Colonic mucosa (tissue), 4 donors: ENCODE measurements around the gene DNAH9. TPM values are rescaled to one million over a fixed set of nuclear protein-coding genes. Genes with fewer than 3 reads are reported as not detected.

Experiments used
- DNase-seq: peaks from one replicate; pipeline ENCODE4 v3.0.0-alpha.2; 2020
- H3K27ac ChIP-seq: fragments of 200-600 bp; one replicate; pipeline ENCODE4 v1.8.0; 2021
- H3K27me3 ChIP-seq: fragments of 200-600 bp; one replicate; pipeline ENCODE4 v1.8.0; 2021
- H3K36me3 ChIP-seq: fragments of 200-600 bp; one replicate; pipeline ENCODE4 v1.8.0; 2021
- H3K4me1 ChIP-seq: fragments of 200-600 bp; one replicate; pipeline ENCODE4 v1.8.0; 2021; ENCODE audit warnings: mild to moderate bottlenecking
- H3K4me3 ChIP-seq: fragments of 200-600 bp; one replicate; pipeline ENCODE4 v1.8.0; 2021
- H3K9ac ChIP-seq, 2 donors: one replicate each; pipeline ENCODE4 v1.7.0; 2013; ENCODE audit warnings: control low read depth in 2 of 2, low read depth in 2 of 2, low read length in 2 of 2
- H3K9me3 ChIP-seq: fragments of 200-600 bp; one replicate; pipeline ENCODE4 v1.8.0; 2021
- CTCF ChIP-seq: fragments of 200-600 bp; IDR thresholded peaks from one replicate; pipeline ENCODE4 v1.8.0; 2022; ENCODE audit warnings: antibody characterized with exemption, mild to moderate bottlenecking
- intact Hi-C: fragments of 100-400 bp; cut with DNase I; formaldehyde crosslinking; loops from one replicate; pipeline ENCODE4 v1.14.1; 2022
- total RNA-seq, 2 donors: library from RNA; stranded (reverse); fragmentation: NEBNext Ultra II Directional in 1 of 2; extraction: Animal tissue kit (Norgen Biotek cat#: 25700) in 1 of 2; gene quantifications; one replicate each; pipeline ENCODE4 v1.2.1, GENCODE V29; 2021
- donor health status: healthy.
- donor health status: DM: no; HTN: no; CAD: no.
- donor health status: DM: no; HTN: no; CAD: no.

DNAH9 gene
- total RNA-seq, 2 donors from 2014 or later, result 0.40 to 0.69 TPM

DNA sequence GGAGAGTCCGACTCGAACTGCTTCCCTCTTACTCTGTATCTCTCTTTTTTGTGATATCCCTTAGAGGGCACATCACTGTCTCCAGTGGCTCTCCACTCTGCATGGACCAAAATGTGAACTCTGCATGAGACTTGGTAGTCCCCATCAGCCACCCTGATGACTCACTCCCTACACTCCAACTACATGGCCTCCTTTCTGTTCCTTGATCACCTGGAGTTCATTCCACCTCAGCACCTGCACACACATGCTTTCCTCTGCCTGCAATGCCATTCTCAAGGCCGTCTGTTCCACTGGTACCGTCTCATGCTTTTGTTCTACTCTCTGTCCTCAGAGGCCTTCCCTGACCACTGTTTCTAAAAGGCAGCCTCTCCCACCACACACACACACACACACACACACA is 109.3 kb downstream of the DNAH9 start:
- Histone ChIP-seq H3K27ac (no peak overlapping the region), H3K36me3 (no peaks in the 10 kb centered on the region), H3K4me1 (no peaks in the 10 kb centered on the region), H3K4me3 (no peak overlapping the region), H3K27me3 (no peaks in the 10 kb centered on the region), H3K9ac (no peak overlapping the region), H3K9me3 (no peaks in the 10 kb centered on the region)
- DNase-seq, result no peak
- TF ChIP-seq CTCF, result no peak
- intact Hi-C loops, result no loop called here

DNA sequence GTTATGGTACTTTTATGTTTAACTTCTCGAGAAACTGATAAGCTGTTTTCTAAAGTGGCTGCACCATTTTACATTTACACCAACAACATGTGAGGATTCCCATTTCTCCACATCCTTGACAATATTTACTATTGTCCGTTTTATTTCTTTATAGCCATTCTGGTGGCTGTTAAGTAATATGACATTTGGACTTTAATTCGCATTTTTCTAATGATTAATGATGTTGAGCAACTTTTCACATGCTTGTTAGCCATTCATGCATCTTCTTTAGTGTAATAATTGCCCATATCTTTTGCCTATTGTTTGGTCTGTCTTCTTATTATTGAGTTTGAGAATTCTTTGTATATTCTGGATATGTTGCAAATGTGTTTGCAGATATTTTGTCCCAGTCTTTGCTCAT is 114.2 kb downstream of the DNAH9 start:
- Histone ChIP-seq H3K9ac (no peak overlapping the region), H3K36me3 (no peaks in the 10 kb centered on the region), H3K4me1 (no peaks in the 10 kb centered on the region), H3K9me3 (no peaks in the 10 kb centered on the region), H3K27me3 (no peaks in the 10 kb centered on the region), H3K27ac (no peak overlapping the region), H3K4me3 (no peak overlapping the region)
- intact Hi-C loops, result no loop called here
- no peak for TF ChIP-seq CTCF
- DNase-seq, result no peak

- Histone ChIP-seq H3K9ac (no peak overlapping the region), H3K27me3 (no peaks in the 10 kb centered on the region), H3K4me3 (no peak overlapping the region), H3K36me3 (no peaks in the 10 kb centered on the region), H3K4me1 (no peaks in the 10 kb centered on the region), H3K9me3 (no peaks in the 10 kb centered on the region), H3K27ac (no peak overlapping the region)
- DNase-seq, result no peak
- intact Hi-C loops, result no loop called here
- no peak for TF ChIP-seq CTCF
Observed at GRCh38 chr17:11719203-11719602, 120.9 kb downstream of the DNAH9 start.

DNA sequence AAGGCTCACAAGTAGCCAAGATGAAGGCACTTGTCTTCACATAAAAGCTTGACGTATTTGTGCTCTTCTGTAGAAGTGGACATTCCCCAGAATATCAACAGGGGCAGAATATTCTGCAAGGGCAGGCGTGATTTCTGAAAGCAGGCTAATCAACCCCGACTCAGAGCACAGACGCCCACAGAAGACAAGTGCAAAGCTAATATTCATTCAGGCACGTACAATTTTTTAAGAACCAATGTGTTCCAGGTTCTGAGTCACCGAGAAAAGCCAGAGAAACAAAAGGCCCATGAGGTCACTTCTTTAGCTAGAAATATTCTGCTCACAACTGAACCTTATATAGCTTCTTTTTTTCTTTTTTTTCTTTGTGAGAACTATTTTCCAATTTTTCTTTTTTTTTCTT is 121.6 kb downstream of the DNAH9 start:
- H3K9me3 ChIP-seq, result no peaks in the 10 kb centered on the region
- H3K27ac ChIP-seq, result no peak overlapping the region
- no peaks in the 10 kb centered on the region for H3K27me3 ChIP-seq
- TF ChIP-seq CTCF, result no peak
- no peaks in the 10 kb centered on the region for H3K36me3 ChIP-seq
- no peaks in the 10 kb centered on the region for H3K4me1 ChIP-seq
- no peak overlapping the region for H3K4me3 ChIP-seq
- H3K9ac ChIP-seq, result no peak overlapping the region
- DNase-seq, result no peak
- intact Hi-C loops, result no loop called here

- Histone ChIP-seq H3K9me3 (no peaks in the 10 kb centered on the region), H3K27ac (no peak overlapping the region), H3K9ac (no peak overlapping the region), H3K4me1 (no peaks in the 10 kb centered on the region), H3K4me3 (no peak overlapping the region), H3K36me3 (no peaks in the 10 kb centered on the region), H3K27me3 (no peaks in the 10 kb centered on the region)
- no peak for TF ChIP-seq CTCF
- intact Hi-C loops, result no loop called here
- DNase-seq, result no peak
Observed at GRCh38 chr17:11720816-11721215, 122.5 kb downstream of the DNAH9 start.

DNA sequence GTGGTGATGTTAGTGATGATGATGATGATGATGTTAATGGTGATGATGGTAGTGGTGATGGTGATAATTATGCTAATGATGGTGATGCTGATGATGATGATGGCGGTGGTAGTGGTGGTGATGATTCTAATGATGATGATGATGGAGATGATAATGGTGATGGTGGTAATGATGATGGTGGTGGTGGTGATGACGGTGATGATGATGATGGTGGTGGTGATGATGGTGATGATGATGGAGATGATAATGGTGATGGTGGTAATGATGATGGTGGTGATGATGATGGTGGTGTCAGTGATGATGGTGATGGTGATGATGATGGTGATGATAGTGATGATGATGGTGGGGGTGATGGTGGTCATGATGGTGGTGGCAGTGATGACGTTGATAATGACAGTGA is 132.5 kb downstream of the DNAH9 start:
- no peak overlapping the region for H3K9ac ChIP-seq
- intact Hi-C loops, result no loop called here
- no peak overlapping the region for H3K27ac ChIP-seq
- no peaks in the 10 kb centered on the region for H3K27me3 ChIP-seq
- H3K9me3 ChIP-seq, result no peaks in the 10 kb centered on the region
- no peaks in the 10 kb centered on the region for H3K4me1 ChIP-seq
- H3K4me3 ChIP-seq, result no peak overlapping the region
- no peaks in the 10 kb centered on the region for H3K36me3 ChIP-seq
- no peak for DNase-seq
- TF ChIP-seq CTCF, result no peak
